Measurements from ENCODE around the gene PCNT. TPM values are rescaled to one million over a fixed set of nuclear protein-coding genes. Genes with fewer than 3 reads are reported as not detected.
A peak's percentile ranks its signal among the peaks of the same experiment; 100 is the strongest.

The PCNT gene
- total and polyA plus RNA-seq, 9 of the 15 experiments (the other 6 are each of a cell fraction or from before 2014, with no cell fraction given), result 9.1 to 53.5 (median 31.3) TPM

DNA sequence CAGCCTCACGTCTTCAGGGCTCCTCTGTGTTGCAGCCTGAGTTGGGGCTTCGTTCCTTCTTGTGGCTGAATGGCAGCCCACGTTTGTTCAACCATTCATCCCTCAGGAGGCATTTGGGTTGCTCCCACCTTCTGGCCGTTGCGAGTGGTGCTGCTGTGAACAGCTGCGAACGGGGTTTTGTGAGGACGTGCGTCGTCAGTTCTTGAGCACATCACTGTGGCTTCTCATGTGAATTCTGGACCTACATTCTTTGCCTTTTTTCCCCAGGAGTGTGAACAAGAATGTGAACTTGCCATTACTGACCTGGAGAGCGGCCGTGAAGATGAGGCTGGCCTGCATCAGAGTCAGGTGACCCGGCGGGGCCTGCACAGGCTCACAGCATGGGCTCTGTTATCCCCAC, 21.9 kb downstream of the PCNT start:
- ATAC-seq, result no peak

More for the DNA sequence above, 21.9 kb downstream of the PCNT start:
- H3K9me1 ChIP-seq (ENCODE audit: control insufficient read depth, insufficient read depth, low read length), result no peaks in the 10 kb centered on the region
- intact Hi-C loops (cut with micrococcal nuclease) (no loop called here), in situ Hi-C loops (cut with MboI) (no loop called here)
- 88% methylated on average over 12 of the region's 14 CpGs for WGBS (ENCODE audit: insufficient coverage, low coverage, missing lambda C conversion rate)
- no peak overlapping the region for H3K27ac ChIP-seq (ENCODE audit: extremely low read depth, low read depth, low read length)
- no peaks in the 10 kb centered on the region for H3K27me3 ChIP-seq (ENCODE audit: control insufficient read depth in 2 of 2, insufficient read depth in 2 of 2, low read length in 2 of 2)
- H4K20me1 ChIP-seq (replicated peaks; ENCODE audit: control insufficient read depth, insufficient read depth, low read length), result no peaks in the 10 kb centered on the region; the same call in 1 of the 2 replicates
- no peak for DNase-seq (ENCODE audit: extremely low read depth in 1 of 4, low spot score in 3 of 4)
- no peak overlapping the region for H3K9ac ChIP-seq (ENCODE audit: insufficient read depth in 1 of 2, low read depth in 2 of 2, low read length in 2 of 2)
- no peak overlapping the region for H3K4me3 ChIP-seq
- H3K4me1 ChIP-seq (replicated peaks in 1 of 2; ENCODE audit: control insufficient read depth in 2 of 2, insufficient read depth in 2 of 2, low read length in 2 of 2), result peaks cover 0 to 11% of the 10 kb centered on the region in 2 experiments; a peak in 1 of 5 replicates
- ChIA-PET CTCF (ENCODE audit: low intra/inter-chr PET ratio) (no interaction called here), POLR2A (no interaction called here)
- no peak overlapping the region for H3K4me2 ChIP-seq (ENCODE audit: insufficient read depth, low read length)
- H2AFZ ChIP-seq (ENCODE audit: low read depth, low read length), result no peak overlapping the region
- BruUV-seq (replicated peaks), result no TSS peak
- peaks cover 21% of the 10 kb centered on the region for H3K79me2 ChIP-seq (ENCODE audit: control insufficient read depth, insufficient read depth, low read length)
- FAIRE-seq, result no peak
- H3K36me3 ChIP-seq (ENCODE audit: control insufficient read depth, insufficient read depth, low read length), result peaks cover 56% of the 10 kb centered on the region
- no peaks in the 10 kb centered on the region for H3K9me3 ChIP-seq (replicated peaks; ENCODE audit: control insufficient read depth, insufficient read depth, low read depth, low read length)
- TF ChIP-seq PRMT5 (CRISPR knock-in tag; IDR thresholded peaks at IDR 0.05), result no peak
- TF ChIP-seq PHB2 (IDR thresholded peaks at IDR 0.05; ENCODE audit: low read depth), result no peak
- TF ChIP-seq CTCF (IDR thresholded peaks at IDR 0.05 in 2 of 3, conservative IDR thresholded peaks at IDR 0.05 in 1 of 3; ENCODE audit: insufficient read depth in 2 of 3, low read depth in 1 of 3, low read length in 3 of 3), result 0 out of 6 replicates have a peak, but pooled peaks of 1 of the 3 experiments have one; percentile 4
